Body of pancreas (tissue), 4 donors: ENCODE measurements around the gene ADAMTSL3.

Experiments used
- POLR2A ChIP-seq, 3 donors: fragments of 450-650 bp; IDR thresholded peaks; one replicate each; pipeline ENCODE4 v1.6.1; 2016; ENCODE audit warnings: antibody characterized with exemption in 3 of 3, mild to moderate bottlenecking in 2 of 3
- TF ChIP-seq, protein P1 (sequence below), 7 experiments: fragments of 450-650 bp in 4 of 7; fragments of 200-600 bp in 3 of 7; sonication (generic) in 3 of 7; IDR thresholded peaks; one replicate each; pipeline ENCODE4 v1.5.1; 2016 to 2019; ENCODE audit warnings: antibody characterized with exemption in 7 of 7

DNA sequence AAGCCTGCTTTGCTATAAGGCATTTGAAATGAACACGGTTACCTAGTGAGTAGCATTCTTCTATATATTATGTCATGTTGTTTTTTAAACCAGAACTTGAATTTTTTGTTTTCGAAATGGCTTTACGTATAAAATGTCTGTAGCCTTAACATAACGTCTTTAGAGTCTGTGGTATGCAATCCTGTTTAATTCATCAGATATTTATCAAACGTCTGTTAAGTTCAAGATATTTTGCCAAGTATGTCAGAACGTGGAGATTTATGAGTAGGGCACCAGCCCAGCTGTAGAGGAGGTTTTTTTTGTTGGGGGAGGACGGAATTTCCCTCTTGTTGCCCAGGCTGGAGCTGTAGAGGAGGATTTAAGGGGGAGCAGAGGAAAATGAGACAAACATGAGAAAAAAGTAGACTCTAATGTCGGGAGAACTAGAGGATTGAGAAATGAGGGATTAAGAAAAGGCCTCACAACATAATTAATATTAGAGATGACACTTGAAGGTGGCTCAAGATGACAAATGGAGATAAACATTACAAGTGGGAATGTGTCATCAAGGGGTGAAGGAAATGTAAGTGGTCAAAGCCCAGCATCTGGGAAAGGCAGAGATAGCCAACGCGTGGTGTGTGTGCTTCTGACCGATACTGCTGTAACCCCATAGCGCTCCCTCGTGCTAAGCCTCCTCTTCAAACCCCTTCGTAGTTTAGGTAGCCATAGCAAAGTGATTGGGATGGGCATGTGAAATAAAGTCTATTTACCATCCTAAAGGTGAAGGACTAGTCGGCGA lies 427.7 kb downstream of the ADAMTSL3 start:
- TF ChIP-seq, protein P1, sequence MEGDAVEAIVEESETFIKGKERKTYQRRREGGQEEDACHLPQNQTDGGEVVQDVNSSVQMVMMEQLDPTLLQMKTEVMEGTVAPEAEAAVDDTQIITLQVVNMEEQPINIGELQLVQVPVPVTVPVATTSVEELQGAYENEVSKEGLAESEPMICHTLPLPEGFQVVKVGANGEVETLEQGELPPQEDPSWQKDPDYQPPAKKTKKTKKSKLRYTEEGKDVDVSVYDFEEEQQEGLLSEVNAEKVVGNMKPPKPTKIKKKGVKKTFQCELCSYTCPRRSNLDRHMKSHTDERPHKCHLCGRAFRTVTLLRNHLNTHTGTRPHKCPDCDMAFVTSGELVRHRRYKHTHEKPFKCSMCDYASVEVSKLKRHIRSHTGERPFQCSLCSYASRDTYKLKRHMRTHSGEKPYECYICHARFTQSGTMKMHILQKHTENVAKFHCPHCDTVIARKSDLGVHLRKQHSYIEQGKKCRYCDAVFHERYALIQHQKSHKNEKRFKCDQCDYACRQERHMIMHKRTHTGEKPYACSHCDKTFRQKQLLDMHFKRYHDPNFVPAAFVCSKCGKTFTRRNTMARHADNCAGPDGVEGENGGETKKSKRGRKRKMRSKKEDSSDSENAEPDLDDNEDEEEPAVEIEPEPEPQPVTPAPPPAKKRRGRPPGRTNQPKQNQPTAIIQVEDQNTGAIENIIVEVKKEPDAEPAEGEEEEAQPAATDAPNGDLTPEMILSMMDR (IDR thresholded peaks at IDR 0.05) = no peak
- no peak for TF ChIP-seq POLR2A (IDR thresholded peaks at IDR 0.05)
